HG03064 (cell line): Measurements from ENCODE around the gene GIPC3.
"Not testable (repeated sequence)": the region's sequence is repeated elsewhere in the genome, so short reads cannot be mapped to it uniquely, and the experiment has no call there.

Experiments used
- ATAC-seq: cut with Tn5 transposase; IDR thresholded peaks from one replicate; pipeline ENCODE4 v1.9.1; 2021; ENCODE audit warnings: low read depth; ENCODE audit not compliant: unreplicated experiment

GIPC3 gene

DNA sequence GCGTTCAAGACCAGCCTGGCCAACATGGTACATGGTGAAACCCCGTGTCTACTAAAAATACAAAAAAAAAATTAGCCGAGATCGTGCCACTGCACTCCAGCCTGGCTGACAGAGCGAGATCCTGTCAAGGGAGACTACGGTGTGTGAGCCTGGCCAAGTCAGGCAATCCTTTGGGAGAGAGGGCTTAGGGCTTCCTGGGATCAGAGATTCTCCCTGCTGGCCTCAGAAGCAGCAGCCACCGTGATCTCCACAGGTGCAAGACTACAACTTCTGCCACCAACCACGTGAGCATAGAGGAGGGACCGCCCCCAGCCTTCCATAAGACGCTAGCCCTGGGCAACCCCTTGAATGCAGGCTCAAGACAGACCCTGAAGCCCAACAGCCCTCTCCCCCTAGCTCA is 35.5 kb upstream of the GIPC3 start:
- ATAC-seq = no peak

DNA sequence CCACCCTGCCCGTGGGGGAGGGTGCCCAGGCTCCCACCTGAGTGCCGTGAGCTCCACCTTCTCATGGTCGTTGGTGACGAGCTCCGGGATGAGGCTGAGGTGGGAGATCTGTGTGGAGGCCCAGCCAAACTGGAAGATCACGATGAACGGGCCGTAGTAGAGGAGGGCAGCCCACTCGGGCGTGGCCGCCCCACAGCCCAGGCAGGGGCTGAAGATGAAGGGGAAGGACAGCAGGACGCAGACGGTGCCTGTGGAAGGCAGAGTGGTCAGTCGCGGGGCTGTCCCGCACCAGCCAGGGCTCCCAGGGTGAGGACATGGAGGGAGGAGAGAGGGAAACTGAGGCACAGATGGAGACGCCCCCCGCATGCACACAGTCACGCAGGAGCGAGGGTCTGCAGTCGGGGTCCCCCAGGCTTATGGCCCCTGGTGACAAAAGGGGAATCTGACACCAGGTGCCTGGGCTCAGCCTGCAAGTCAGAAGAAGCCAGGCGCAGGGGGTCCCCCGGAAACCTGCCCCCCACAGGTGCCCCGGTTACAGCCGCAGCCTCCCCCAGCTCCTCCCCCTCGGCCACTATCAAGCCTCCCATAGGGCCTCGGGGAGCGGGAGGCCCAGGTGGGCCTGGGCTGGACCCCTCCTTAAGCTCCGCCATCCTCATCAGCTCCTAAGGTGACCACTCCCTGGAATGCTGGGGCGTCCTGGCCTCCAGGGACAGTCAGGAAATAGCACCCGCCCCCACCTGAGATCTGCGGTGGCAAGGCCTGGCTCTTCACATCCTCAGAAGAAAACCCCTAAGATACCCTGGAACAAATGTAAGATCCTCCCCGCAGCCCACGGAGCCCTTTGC is 34.1 kb upstream of the GIPC3 start:
- ATAC-seq = no peak

DNA sequence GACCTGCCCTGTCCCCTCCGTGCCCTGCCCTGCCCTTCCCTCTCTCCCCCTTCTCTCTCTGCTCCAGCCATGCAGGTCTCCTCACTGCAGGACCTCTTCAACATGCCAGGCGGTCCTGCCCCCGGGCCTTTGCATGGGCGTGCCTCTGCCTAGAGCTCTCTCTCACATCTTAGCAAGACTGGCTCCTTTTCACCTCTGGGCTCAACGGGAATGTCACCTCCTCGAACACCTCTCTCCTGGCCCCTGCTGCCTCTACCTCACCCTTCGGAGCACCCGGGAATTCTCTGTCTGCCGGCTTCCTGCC is 33.5 kb upstream of the GIPC3 start:
- no peak for ATAC-seq

DNA sequence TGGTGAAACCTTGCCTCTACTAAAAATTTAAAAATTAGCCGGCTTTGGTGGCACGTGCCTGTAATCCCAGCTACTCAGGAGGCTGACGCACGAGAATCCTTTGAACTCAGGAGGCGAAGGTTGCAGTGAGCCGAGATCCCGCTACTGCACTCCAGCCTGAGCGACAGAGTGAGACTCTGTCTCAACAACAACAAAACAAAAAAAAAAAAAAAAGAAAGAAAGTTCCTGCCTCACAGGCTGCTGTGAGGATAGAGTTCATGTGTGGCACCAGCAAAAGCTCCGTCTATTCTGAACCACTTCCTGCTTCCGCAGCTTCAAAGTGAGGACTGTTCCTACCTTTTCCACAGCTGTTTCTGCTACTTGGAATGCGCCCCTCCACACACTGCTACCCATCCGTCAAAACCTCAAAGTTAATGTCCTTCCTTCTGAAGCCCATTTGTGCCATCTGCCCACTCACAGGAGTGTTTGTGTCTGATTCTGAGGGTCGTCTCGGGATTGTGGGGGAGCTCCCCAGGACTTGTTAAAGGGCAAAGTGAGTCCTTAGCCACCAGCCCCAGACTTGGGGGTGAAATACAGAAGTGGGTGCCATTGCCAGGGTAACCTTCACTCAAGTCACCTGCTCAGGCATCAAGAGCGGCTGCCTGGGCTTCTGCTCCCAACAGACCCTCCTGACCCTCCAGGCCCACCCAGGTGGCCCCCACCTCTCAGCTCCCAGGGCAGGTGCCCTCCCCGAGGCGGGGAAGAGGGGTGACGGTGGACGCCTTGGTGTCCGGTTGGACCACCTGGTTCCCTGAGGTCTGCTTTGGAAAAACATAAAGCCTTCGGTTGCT is 30.8 kb upstream of the GIPC3 start:
- no peak for ATAC-seq

DNA sequence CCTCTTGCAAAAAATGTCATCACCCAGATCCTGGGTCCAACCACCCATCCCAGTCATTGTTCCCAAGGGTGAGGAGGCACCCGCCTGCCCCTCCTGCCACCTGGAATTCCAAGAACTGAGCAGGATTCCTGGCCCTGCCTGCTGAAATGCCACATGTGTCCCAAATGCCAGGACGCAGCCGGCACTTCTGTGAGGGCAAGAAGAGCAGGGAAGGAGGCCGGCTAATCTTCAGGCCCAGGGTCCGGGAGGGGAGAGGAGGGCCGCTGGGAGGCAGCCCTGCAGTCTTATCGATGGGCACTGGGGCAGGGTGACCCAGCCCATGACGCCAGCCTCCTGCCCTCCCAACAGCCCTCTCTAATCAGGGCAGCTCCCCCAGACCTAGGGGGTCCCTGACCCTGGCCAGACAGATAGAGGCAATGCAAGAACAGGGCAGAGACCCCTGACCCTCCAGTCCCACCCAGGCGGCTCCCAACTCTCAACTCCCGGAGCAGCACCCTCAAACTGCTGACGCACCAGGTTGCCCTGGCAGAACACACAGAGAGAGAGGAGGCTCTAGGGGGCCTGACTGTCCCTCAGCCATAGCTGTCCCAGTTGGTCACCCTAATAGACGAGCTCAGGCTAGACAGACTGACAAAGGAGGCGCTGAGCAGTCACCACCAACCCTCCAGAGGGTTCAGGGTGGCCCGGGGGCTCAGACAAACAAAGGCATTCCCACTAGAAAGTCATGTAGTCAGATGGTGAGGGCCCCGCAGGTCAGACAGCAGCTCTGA is 29.4 kb upstream of the GIPC3 start:
- no peak for ATAC-seq

DNA sequence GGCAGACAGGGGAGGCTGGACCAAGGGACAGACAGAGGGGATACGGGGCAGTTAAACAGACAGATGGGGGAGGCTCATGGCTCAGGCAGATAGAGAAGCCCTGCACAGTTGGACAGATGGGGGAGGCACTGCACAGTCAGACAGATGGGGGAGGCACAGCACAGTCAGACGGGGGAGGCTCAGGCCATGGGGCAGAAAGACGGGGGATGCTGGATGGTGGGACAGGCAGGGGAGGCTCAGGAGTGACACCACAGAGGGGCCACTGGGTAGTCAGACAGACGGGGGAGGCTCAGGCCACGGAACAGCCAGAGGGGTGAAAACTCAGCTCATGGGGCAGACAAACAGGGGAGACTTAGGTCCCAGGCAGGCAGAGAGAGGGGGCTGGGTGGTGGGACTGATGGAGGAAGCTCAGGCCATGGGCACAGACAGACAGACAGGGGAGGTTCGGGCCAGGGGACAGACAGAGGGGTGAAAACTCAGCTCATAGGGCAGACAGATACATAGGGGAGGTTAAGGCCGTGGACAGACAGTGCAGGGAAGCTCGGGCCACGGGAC is 28.8 kb upstream of the GIPC3 start:
- no peak for ATAC-seq

DNA sequence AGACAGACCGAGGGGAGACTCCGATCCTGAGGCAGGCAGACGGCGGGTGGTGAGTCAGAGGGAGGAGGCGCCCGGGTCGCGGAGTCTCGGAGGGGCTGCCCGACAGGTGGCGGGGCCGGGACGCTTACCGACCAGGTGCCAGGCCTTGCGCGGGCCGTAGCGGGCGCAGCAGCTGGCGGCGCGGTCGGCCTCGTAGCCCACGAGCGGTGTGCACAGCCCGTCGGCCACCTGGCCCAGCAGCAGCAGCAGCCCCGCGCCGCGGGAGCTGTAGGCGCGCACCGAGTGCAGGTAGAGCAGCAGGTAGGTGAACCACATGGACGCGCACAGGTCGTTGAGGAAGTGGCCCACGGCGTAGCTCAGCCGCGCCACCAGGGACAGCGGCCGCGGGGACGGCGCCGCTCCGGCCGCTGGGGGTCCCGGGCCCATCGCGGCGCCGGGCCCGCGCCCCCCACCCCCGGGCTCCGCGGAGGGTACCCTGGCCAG is 28.3 kb upstream of the GIPC3 start:
- peak; percentile 31 for ATAC-seq

DNA sequence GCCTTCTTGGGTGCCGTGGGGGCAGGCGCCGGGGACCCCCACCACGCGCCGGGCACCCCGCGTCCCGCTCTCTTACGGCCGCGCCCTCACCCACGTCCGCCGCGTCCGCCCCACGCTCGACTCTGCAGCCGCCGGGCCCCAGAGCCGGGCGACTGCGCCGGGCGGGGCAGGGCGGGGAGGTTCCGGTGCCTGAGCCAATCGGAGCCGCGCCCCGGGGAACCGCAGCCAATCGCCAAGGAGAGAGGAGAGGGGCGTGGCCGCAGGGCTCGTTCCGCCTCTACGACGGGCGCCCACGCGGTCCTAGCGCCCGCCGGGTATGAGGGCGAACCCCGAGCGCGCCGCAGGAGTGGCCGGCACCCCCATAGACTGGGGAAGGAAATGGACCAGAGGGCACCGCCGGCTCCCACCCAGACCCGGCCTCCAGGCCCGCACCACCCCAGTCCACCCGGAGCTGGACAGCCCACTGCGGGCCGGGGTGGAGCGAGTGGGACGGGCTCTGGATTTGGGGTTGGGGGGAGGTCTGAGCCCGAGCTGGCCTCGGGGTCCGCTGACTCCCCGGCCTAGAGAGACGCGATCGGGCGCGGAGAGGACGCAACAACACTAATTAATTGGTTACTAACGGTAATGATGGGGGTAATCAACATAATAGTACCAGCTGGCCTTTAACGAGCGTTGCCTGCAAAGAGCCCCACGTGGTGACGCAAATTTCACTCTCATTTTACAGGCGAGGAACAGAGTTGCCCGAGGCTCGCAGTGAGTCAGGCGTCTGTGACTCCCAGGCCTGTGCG is 27.6 kb upstream of the GIPC3 start, which contains the start of gene MFSD12:
Gene MFSD12 (minus strand): TSS at position 126 of the 788 bp plus-strand sequence. CDS start 183 bp downstream, outside the sequence.
- ATAC-seq = peak; percentile 63

DNA sequence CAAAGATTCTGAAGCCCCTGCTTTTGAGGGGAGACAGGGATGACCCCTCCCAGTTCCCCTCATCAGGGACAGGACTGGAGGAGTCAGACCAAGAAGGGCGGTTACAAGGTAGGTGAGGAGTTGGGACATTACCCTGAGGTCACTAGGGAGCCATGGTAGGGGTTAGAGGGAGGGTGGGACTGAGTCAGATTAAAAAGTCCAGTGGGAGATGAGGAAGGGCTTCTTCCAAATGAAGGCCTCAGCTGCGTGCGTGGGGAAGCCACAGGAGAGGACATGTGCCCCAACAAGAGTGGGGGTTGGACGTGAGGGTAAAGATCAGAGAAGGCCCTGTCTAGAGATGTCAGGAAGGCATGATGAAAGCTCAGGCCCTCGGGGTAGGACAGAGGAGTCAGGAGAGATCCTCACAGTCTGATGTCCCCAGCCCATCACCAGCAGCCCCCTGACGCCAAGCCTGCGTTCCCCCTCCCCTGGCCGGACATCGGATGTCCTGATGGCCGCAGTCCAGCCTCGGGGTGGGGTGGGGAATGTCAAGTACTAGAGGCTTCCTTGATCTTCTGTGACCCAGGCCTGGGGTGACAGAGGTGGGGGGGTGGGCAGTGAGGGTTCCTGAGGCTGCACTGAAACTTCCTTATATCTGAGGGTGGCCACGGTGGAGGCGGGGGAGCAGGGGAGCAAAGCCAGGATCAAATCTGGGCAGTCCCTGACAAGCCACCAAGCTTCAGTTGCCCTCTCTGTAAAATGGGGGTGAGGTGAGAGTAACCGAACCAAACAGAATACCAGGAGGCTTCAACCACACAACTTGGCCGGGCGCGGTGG is 21.4 kb upstream of the GIPC3 start:
- ATAC-seq = no peak

DNA sequence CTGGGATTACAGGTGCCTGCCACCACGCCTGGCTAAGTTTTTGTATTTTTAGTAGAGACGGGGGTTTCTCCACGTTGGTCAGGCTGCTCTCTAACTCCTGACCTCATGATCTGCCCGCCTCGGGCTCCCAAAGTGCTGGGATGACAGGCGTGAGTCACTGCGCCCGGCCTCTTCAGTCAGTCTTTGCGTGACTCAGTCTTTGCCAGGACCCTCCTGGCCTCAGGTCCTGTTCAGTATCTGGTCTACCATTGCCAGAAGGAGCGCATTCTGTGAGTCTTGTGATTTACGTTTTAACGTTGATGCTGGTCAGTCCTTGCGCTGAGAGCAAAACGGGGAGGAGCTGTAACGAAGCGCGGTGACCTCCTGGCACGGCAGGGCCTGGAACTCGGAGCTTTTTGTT is 20.1 kb upstream of the GIPC3 start:
- no peak for ATAC-seq

DNA sequence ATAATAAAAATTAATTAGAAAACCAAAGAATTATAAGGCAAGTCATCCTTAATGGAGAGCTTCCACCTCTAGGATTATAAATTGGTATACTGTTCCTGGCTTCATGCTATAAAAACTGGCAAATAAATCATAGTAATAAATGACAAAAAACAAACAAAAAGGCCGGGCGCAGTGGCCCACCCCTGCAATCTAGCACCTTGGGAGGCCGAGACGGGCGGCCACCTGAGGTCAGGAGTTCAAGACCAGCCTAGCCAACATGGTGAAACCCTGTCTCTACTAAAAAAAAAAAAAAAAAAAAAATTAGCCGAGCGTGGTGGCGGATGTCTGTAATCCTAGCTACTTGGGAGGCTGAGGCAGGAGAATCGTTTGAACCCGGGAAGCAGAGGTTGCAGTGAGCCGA is 15.2 kb upstream of the GIPC3 start:
- not testable (repeated sequence) for ATAC-seq

DNA sequence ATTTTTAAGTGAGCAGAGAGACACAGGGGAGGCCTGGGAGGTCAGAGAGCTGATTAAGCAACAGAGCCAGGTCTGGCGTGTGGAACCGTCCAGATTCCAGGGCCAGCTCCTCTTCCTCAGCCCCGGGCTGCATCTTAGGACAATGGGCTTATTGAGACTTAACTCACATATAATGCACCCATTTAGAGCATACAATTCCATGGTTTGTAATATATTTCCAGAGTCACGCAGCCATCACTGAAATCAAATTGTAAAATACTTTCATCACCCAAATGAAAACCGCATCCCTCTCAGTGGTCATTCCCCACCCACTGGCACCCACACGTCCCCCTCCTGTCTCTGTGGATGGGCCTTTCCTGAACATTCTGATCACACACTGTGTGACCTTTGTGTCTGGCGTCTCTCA is 14.7 kb upstream of the GIPC3 start:
- no peak for ATAC-seq

DNA sequence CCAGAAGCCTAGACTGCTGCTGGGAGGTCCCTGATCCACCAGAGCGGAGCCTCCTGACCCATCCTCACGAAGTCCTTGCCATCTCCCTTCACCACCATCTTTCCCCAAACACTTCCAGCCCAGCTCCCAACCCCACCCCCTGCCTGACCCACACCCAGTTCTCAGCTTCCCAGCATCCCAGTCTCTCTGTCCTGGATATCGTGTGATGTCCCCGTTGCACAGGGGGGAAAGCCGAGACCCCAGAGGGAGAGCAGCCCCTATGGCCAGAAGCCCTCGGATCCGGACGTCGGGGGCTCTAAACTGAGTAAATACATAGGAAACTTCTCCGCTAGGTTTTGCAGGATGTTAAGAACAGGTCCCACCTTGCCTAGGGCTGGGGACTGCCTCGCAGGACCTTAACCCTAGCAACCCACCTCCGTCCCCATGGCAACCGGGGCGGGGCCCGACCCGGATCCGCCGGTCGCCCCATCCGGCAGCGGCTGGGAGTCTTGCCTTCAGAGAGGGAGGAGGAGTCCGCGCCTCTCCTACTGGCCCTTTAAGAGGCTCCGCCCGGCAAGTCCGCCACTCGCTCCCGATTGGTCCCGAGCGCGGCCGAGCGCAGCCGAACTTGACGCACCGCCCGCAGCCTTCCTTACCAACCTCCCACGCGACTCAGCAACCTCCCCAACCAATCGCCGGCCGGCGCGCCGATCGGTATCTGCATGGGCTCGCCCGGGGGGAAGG is 13.0 kb upstream of the GIPC3 start:
- ATAC-seq = peak; percentile 84

DNA sequence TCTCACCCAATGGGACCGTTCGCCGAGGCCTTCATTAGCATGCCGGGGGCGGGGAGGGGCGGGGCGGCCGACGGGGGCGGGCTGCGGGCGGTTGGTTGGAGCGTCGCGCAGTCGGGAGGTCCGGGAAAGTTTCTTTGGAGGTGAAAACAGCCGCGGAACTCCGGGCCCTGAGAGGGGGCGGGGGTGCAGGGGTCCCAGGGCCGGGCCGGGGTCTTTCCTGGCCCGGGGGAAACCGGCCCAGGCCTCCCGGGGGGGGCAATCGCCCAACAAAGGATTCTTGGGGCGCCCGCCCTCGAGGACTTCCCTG is 12.5 kb upstream of the GIPC3 start, which contains the start of gene HMG20B:
Gene HMG20B (plus strand): TSS at position 90 of the 307 bp plus-strand sequence. CDS start 366 bp downstream, outside the sequence.
- no peak for ATAC-seq

DNA sequence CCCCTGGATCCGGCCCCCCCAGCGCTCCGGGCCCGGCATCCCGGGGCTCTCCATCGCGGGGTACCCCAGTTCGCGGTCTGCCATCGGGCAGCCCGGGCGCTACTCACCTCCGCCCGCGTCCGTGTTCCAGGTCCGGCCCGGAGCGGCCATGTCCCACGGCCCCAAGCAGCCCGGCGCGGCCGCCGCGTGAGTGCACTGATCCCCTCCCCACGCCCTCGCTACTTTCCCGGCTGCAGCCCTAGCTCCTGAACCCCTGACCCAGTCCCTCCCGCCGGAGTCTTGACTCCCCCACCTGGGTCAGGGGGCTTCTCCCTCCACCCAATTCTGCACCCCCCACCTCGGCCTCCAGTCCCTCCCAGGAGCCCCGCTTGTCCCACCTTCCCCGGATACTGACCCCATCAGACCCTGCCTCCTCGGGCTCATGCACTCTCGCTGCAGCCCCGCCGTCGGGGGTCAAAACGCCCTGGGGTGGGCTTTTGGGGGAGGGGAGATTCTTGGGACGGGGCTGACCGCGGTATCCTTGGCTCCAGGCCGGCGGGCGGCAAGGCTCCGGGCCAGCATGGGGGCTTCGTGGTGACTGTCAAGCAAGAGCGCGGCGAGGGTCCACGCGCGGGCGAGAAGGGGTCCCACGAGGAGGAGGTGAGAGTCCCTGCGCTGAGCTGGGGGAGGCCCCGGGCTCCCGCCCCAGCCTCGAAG is 12.0 kb upstream of the GIPC3 start:
- no peak for ATAC-seq

DNA sequence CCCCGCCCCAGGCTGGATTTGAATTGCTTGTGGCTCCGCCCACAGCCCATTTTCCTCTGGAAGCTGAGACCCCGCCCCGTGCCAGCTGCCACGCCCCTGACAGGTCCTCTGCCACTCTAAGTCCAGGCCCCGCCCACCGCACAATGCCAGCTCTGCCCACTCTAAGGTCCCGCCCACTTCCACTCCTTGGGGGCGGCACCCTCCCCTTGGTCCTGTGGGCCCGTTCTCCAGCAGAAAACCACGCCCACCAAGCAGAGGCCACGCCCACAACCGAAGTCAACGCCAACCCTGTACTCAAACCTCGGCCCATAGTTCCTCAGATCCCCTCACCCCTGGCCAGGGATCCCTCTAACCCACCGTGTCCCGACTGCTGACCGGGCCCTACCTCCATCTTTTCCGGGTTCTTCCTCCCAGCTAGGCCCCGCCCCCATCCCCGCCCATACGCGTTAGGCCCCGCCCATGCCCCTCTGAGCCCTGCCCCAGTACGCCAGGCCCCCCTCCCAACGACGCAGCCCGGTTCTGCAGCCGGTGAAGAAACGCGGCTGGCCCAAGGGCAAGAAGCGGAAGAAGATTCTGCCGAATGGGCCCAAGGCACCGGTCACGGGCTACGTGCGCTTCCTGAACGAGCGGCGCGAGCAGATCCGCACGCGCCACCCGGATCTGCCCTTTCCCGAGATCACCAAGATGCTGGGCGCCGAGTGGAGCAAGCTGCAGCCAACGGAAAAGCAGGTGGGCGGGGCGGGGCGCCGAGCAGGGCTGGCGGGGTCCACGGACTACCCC is 11.2 kb upstream of the GIPC3 start:
- no peak for ATAC-seq

DNA sequence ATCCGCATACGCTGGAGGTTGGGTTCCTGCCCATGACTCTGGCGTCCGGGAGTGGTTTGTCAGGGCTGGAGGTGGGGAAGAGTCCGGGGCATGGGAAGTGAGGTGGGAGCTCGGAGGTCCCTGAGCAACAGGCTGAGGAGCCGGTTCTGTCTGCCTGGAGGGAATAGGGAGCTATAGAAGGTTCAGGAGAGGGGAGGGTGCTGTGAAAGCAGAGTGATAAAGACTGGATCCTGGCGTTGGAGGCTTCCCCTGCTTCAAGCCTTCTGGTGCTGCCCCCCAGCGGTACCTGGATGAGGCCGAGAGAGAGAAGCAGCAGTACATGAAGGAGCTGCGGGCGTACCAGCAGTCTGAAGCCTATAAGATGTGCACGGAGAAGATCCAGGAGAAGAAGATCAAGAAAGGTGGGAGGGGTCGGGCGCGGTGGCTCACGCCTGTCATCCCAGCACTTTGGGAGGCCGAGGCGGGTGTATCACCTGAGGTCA is 10.0 kb upstream of the GIPC3 start:
- ATAC-seq = no peak
